PC-9 (cell line): ENCODE results near the gene XIRP2. TPM values are rescaled to one million over a fixed set of nuclear protein-coding genes. Genes with fewer than 3 reads are reported as not detected.

ENCODE experiments used
- BruUV-seq: library from RNA; stranded (reverse); fragments of 400-500 nt; replicated peaks from 2 replicates; lab custom pipeline; 2021; lab: Mats Ljungman, UMichigan
- CTCF ChIA-PET: fragments of 300-600 bp; sonication (Branson Sonifier 250); formaldehyde crosslinking; loops from one replicate; lab custom pipeline; 2022; ENCODE audit warnings: antibody characterized with exemption; lab: Charles Lee
- POLR2A ChIA-PET: fragments of 300-600 bp; sonication (Branson Sonifier 250); formaldehyde crosslinking; loops from one replicate; lab custom pipeline; 2022; ENCODE audit warnings: antibody characterized with exemption; ENCODE audit not compliant: unreplicated experiment; lab: Charles Lee
- DNase-seq, 2 experiments: peaks; one replicate each; pipeline versions ENCODE4 v3.0.0 to v3.0.0-alpha.2; 2015 to 2022; ENCODE audit warnings: mixed read lengths in 1 of 2
- H2AFZ ChIP-seq: fragments of 200-600 bp; sonication (generic); 2 replicates; pipeline ENCODE4 v1.8.1; 2017; ENCODE audit warnings: antibody characterized with exemption
- H3F3A ChIP-seq: fragments of 200-600 bp; sonication (generic); 2 replicates; pipeline ENCODE4 v1.8.1; 2017; ENCODE audit warnings: antibody characterized with exemption, mild to moderate bottlenecking, low read depth; ENCODE audit not compliant: insufficient read depth
- H3K27ac ChIP-seq: fragments of 200-600 bp; sonication (generic); 2 replicates; pipeline ENCODE4 v1.6.1; 2016; ENCODE audit warnings: mixed run types
- H3K27me3 ChIP-seq: fragments of 200-600 bp; sonication (generic); 2 replicates; pipeline ENCODE4 v1.6.1; 2016; ENCODE audit warnings: low read depth, mixed run types; ENCODE audit not compliant: insufficient read depth
- H3K36me3 ChIP-seq: fragments of 200-600 bp; sonication (generic); 2 replicates; pipeline ENCODE4 v1.6.1; 2016; ENCODE audit warnings: low read depth, mixed run types
- H3K4me1 ChIP-seq: fragments of 200-600 bp; sonication (generic); replicated peaks from 2 replicates; pipeline ENCODE4 v1.6.1; 2016; ENCODE audit warnings: mixed run types; ENCODE audit not compliant: insufficient read depth
- H3K4me2 ChIP-seq: fragments of 200-600 bp; sonication (generic); 2 replicates; pipeline ENCODE4 v1.6.1; 2017; ENCODE audit warnings: mixed run types
- H3K4me3 ChIP-seq: fragments of 200-600 bp; sonication (generic); 2 replicates; pipeline ENCODE4 v1.6.1; 2016; ENCODE audit warnings: mixed run types
- H3K79me2 ChIP-seq: fragments of 200-600 bp; sonication (generic); 2 replicates; pipeline ENCODE4 v1.6.1; 2017; ENCODE audit warnings: low read depth, mixed run types
- H3K9me2 ChIP-seq: fragments of 200-600 bp; sonication (generic); 2 replicates; pipeline ENCODE4 v1.8.1; 2017; ENCODE audit warnings: mild to moderate bottlenecking; ENCODE audit not compliant: insufficient read depth
- H3K9me3 ChIP-seq: fragments of 200-600 bp; sonication (generic); 2 replicates; pipeline ENCODE4 v1.8.1; 2016; ENCODE audit warnings: low read depth; ENCODE audit not compliant: insufficient read depth
- H4K20me1 ChIP-seq: fragments of 200-600 bp; sonication (generic); 2 replicates; pipeline ENCODE4 v1.8.1; 2017; ENCODE audit not compliant: insufficient read depth
- CTCF ChIP-seq: fragments of 200-600 bp; sonication (generic); conservative IDR thresholded peaks from 2 replicates; pipeline ENCODE4 v1.6.1; 2017; ENCODE audit warnings: mixed run types, antibody characterized with exemption, mild to moderate bottlenecking, moderate library complexity
- EZH2 ChIP-seq: fragments of 200-600 bp; sonication (generic); IDR thresholded peaks from 2 replicates; pipeline ENCODE4 v1.8.0; 2017; ENCODE audit warnings: antibody characterized with exemption, low read depth
- intact Hi-C: fragments of 100-400 bp; cut with micrococcal nuclease; formaldehyde crosslinking; loops from one replicate; pipeline ENCODE4 v1.10.0; 2022; ENCODE audit not compliant: unreplicated experiment
- total RNA-seq: library from RNA; stranded (reverse); gene quantifications from 2 replicates; pipeline ENCODE4 v1.2.3, GENCODE V29; 2021

Gene XIRP2
- total RNA-seq, 1 experiment from 2014 or later, result not detected

GRCh38 chr2:167136879-167137596 is 248.8 kb downstream of the XIRP2 start:
- Histone ChIP-seq H3F3A (peaks cover 11% of the 10 kb centered on the region), H2AFZ (no peak overlapping the region), H4K20me1 (no peaks in the 10 kb centered on the region), H3K79me2 (no peaks in the 10 kb centered on the region), H3K4me2 (no peak overlapping the region), H3K4me3 (no peak overlapping the region), H3K4me1 (peaks cover 12% of the 10 kb centered on the region), H3K9me2 (no peaks in the 10 kb centered on the region), H3K27me3 (no peaks in the 10 kb centered on the region), H3K36me3 (no peaks in the 10 kb centered on the region), H3K9me3 (no peaks in the 10 kb centered on the region), H3K27ac (no peak overlapping the region)
- TF ChIP-seq CTCF (no peak), EZH2 (no peak)
- POLR2A ChIA-PET, result no interaction called here
- intact Hi-C loops, result no loop called here
- no TSS peak for BruUV-seq
- DNase-seq, result no peak
- CTCF ChIA-PET, result interaction anchor here (0.7 kb wide), 1 partner anchor 17 kb away, joined by 3 read pairs; no protein-coding TSS in a partner anchor

DNA sequence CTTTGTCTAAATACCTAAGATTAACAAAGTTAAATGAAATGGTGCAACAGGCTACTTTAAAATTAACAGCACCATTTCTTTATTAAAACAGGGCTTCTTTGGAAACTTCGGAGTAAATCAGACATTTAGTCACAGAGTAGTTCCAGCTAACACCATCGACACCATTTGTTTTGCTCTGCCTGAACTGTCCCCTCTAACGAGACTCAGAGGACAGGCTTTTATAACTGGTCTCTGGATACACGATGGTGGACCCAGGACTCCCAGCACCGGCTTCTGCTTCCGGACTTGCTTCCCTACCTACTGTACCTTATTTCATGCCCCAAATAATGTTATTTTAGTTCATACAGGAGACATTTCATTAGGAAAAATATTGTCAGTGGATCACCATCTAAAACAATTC is 252.1 kb downstream of the XIRP2 start:
- BruUV-seq, result no TSS peak
- H3K4me2 ChIP-seq, result no peak overlapping the region
- 0 out of 2 replicates have a peak overlapping the region, but pooled peaks have one; percentile 32 for H3K27ac ChIP-seq
- no peaks in the 10 kb centered on the region for H3K9me3 ChIP-seq
- CTCF ChIA-PET, result no interaction called here
- DNase-seq, result no peak
- no peaks in the 10 kb centered on the region for H3K27me3 ChIP-seq
- H3F3A ChIP-seq, result peaks cover 1% of the 10 kb centered on the region; the same call in 1 of the 2 replicates
- H3K9me2 ChIP-seq, result no peaks in the 10 kb centered on the region
- H3K79me2 ChIP-seq, result no peaks in the 10 kb centered on the region
- H4K20me1 ChIP-seq, result no peaks in the 10 kb centered on the region
- 0 out of 2 replicates have a peak overlapping the region, but pooled peaks have one; percentile 55 for H2AFZ ChIP-seq
- TF ChIP-seq CTCF (no peak), EZH2 (no peak)
- POLR2A ChIA-PET, result no interaction called here
- intact Hi-C loops, result no loop called here
- H3K4me1 ChIP-seq, result 0 out of 2 replicates have a peak, but pooled peaks cover 1% of the 10 kb centered on the region
- H3K36me3 ChIP-seq, result no peaks in the 10 kb centered on the region
- no peak overlapping the region for H3K4me3 ChIP-seq

DNA sequence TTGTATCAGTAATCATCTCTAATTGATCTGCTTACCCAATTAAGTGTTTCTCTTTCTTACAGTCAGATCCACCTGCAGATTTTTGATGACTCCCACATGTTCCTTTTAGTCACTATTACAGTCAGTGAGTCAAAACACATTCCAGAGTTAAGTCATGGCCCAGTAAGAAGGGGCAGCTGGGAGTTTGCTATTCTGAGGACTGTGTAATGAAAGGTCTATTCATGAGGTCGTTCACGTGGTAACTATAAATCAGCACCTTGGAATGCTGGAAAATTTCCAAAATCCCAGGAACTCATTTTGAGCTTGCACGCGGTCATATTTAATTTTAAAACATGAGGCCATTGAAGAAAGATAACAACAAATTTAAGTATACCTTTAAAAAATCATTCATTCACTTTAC is 252.5 kb downstream of the XIRP2 start:
- no TSS peak for BruUV-seq
- ChIA-PET POLR2A (no interaction called here), CTCF (no interaction called here)
- H3K4me1 ChIP-seq, result no peaks in the 10 kb centered on the region
- H3K9me3 ChIP-seq, result no peaks in the 10 kb centered on the region
- H3K9me2 ChIP-seq, result no peaks in the 10 kb centered on the region
- TF ChIP-seq CTCF, result no peak
- TF ChIP-seq EZH2, result no peak
- no peaks in the 10 kb centered on the region for H3F3A ChIP-seq
- no peaks in the 10 kb centered on the region for H4K20me1 ChIP-seq
- no peaks in the 10 kb centered on the region for H3K27me3 ChIP-seq
- DNase-seq, result peak; percentile 31 to 65
- no peaks in the 10 kb centered on the region for H3K79me2 ChIP-seq
- no peaks in the 10 kb centered on the region for H3K36me3 ChIP-seq
- H3K27ac ChIP-seq, result 0 out of 2 replicates have a peak overlapping the region, but pooled peaks have one; percentile 32
- H2AFZ ChIP-seq, result 0 out of 2 replicates have a peak overlapping the region, but pooled peaks have one; percentile 55
- intact Hi-C loops, result no loop called here
- H3K4me2 ChIP-seq, result no peak overlapping the region
- no peak overlapping the region for H3K4me3 ChIP-seq
